Suprapubic skin (tissue), 3 donors: ENCODE measurements around the gene RIPOR3.

ENCODE experiments used
- CTCF ChIP-seq, 2 donors: fragments of 200-600 bp in 1 of 2; fragments of 450-650 bp in 1 of 2; sonication (generic) in 1 of 2; IDR thresholded peaks; one replicate each; pipeline ENCODE4 v1.5.1; 2016 to 2019; ENCODE audit warnings: antibody characterized with exemption in 2 of 2, mild to moderate bottlenecking in 1 of 2, moderate library complexity in 1 of 2
- EP300 ChIP-seq: sonication (generic); formaldehyde crosslinking; IDR thresholded peaks from one replicate; pipeline ENCODE4 v1.6.1; 2017; ENCODE audit warnings: antibody characterized with exemption
- POLR2A ChIP-seq, 2 donors: fragments of 450-650 bp; IDR thresholded peaks; one replicate each; pipeline ENCODE4 v1.6.1; 2017; ENCODE audit warnings: antibody characterized with exemption in 2 of 2, mild to moderate bottlenecking in 2 of 2, moderate library complexity in 2 of 2

GRCh38 chr20:50551288-50551687, 140.1 kb downstream of the RIPOR3 start:
- TF ChIP-seq EP300 = no peak
- TF ChIP-seq CTCF (IDR thresholded peaks at IDR 0.05) = no peak
- TF ChIP-seq POLR2A (IDR thresholded peaks at IDR 0.05) = no peak
